HT1080 (cell line): Measurements from ENCODE around the gene ARID5B. TPM values are rescaled to one million over a fixed set of nuclear protein-coding genes. Genes with fewer than 3 reads are reported as not detected.
"Not testable (repeated sequence)": the region's sequence is repeated elsewhere in the genome, so short reads cannot be mapped to it uniquely, and the experiment has no call there.

Experiments
- DNase-seq: peaks from one replicate; pipeline ENCODE4 v3.0.0-alpha.2; 2015; ENCODE audit warnings: low read depth
- total RNA-seq: library from RNA; depleted of rRNA; stranded (reverse); fragments of >200 nt; shearing (Covaris generic); gene quantifications from 2 replicates; pipeline ENCODE4 v1.2.3, GENCODE V29; 2014

Gene ARID5B
- total RNA-seq, 1 experiment from 2014 or later, result 4.3 TPM

- DNase-seq, result no peak
Observed at GRCh38 chr10:61961278-61961677, 59.8 kb downstream of the ARID5B start.

- no peak for DNase-seq
Observed at GRCh38 chr10:61962971-61963370, 61.5 kb downstream of the ARID5B start.

GRCh38 chr10:61963669-61964058 lies 62.2 kb downstream of the ARID5B start:
- no peak for DNase-seq

GRCh38 chr10:61964059-61964709 lies 62.7 kb downstream of the ARID5B start:
- DNase-seq, result no peak

- DNase-seq, result no peak
Observed at GRCh38 chr10:61964949-61965702, 63.6 kb downstream of the ARID5B start.

- DNase-seq, result no peak
Observed at GRCh38 chr10:61965703-61966395, 64.3 kb downstream of the ARID5B start.

GRCh38 chr10:61967298-61967697 lies 65.8 kb downstream of the ARID5B start:
- no peak for DNase-seq

GRCh38 chr10:61970182-61971002 lies 68.9 kb downstream of the ARID5B start:
- no peak for DNase-seq

GRCh38 chr10:61971003-61971325 lies 69.5 kb downstream of the ARID5B start:
- DNase-seq, result no peak

GRCh38 chr10:61973169-61973568 lies 71.7 kb downstream of the ARID5B start:
- DNase-seq, result no peak

GRCh38 chr10:61973906-61974305 lies 72.4 kb downstream of the ARID5B start:
- no peak for DNase-seq

GRCh38 chr10:61974601-61975390 lies 73.3 kb downstream of the ARID5B start:
- no peak for DNase-seq

- DNase-seq, result peak; percentile 52
Observed at GRCh38 chr10:61975391-61975932, 74.0 kb downstream of the ARID5B start.

- DNase-seq, result not testable (repeated sequence)
Observed at GRCh38 chr10:61976951-61977721, 75.6 kb downstream of the ARID5B start.

GRCh38 chr10:61978965-61979364 lies 77.5 kb downstream of the ARID5B start:
- DNase-seq, result no peak

- DNase-seq, result peak; percentile 24
Observed at GRCh38 chr10:61981460-61981859, 80.0 kb downstream of the ARID5B start.

GRCh38 chr10:61983255-61983654 lies 81.8 kb downstream of the ARID5B start:
- no peak for DNase-seq

- DNase-seq, result no peak
Observed at GRCh38 chr10:61984803-61985418, 83.4 kb downstream of the ARID5B start.

- DNase-seq, result no peak
Observed at GRCh38 chr10:61985715-61986114, 84.2 kb downstream of the ARID5B start.
